HCT116 (cell line): ENCODE measurements around the gene WDPCP. TPM values are rescaled to one million over a fixed set of nuclear protein-coding genes. Genes with fewer than 3 reads are reported as not detected.

Experiments used
- ATAC-seq: fragments of 200-7000 bp; cut with Tn5 transposase; 2 replicates; pipeline ENCODE4 v1.9.1; 2020; ENCODE audit warnings: mild to moderate bottlenecking, moderate library complexity
- BruUV-seq: library from RNA; stranded (reverse); fragments of 400-500 nt; replicated peaks from 2 replicates; lab custom pipeline; 2021; lab: Mats Ljungman, UMichigan
- CTCF ChIA-PET: fragments of 300-600 bp; sonication (Branson Sonifier 250); formaldehyde crosslinking; loops from one replicate; lab custom pipeline; 2021; ENCODE audit warnings: antibody characterized with exemption; lab: Charles Lee
- POLR2A ChIA-PET: fragments of 300-600, 350-600 bp; sonication (Branson Sonifier 250); formaldehyde crosslinking; loops from one replicate; lab custom pipeline; 2021; ENCODE audit warnings: antibody characterized with exemption; lab: Charles Lee
- RAD21 ChIA-PET, 2 experiments: fragments of 300-600 bp; sonication (Branson Sonifier 250); formaldehyde crosslinking; loops; one replicate each; lab custom pipeline; 2023; ENCODE audit warnings: low total read pairs in 2 of 2; ENCODE audit not compliant: uncharacterized antibody in 2 of 2, unreplicated experiment in 2 of 2, low non-redundant PET in 1 of 2; lab: Charles Lee
- DNase-seq: peaks from one replicate; pipeline ENCODE4 v3.0.0-alpha.2; 2010; ENCODE audit warnings: low read depth, low spot score
- H2AFZ ChIP-seq: fragments of 200-600 bp; shearing (Covaris generic), sonication (generic); 2 replicates; pipeline ENCODE4 v1.6.1; 2017; ENCODE audit warnings: low read depth, mixed run types, mixed read lengths, antibody characterized with exemption, low read length; ENCODE audit not compliant: poor library complexity, severe bottlenecking
- H3K27ac ChIP-seq: 2 replicates; pipeline ENCODE4 v1.5.1; 2012; ENCODE audit warnings: low read depth, low read length
- H3K27me3 ChIP-seq: fragments of 200-600 bp; sonication (generic); 2 replicates; pipeline ENCODE4 v1.6.1; 2016; ENCODE audit warnings: mixed run types, low read length, mixed read lengths; ENCODE audit not compliant: insufficient read depth
- H3K36me3 ChIP-seq, 2 experiments: fragments of 200-500 bp in 1 of 2; fragments of 200-600 bp in 1 of 2; sonication (Bioruptor generic) in 1 of 2; sonication (generic) in 1 of 2; 2 replicates each; pipeline versions ENCODE4 v1.5.1 to v1.6.1; 2014 to 2016; ENCODE audit warnings: low read length in 2 of 2, inconsistent platforms in 1 of 2, mixed read lengths in 1 of 2, mixed run types in 1 of 2; ENCODE audit not compliant: insufficient read depth in 2 of 2, control insufficient read depth in 1 of 2
- H3K4me1 ChIP-seq, 2 experiments: fragments of 200-600 bp in 1 of 2; sonication (generic) in 1 of 2; 2 replicates each; pipeline versions ENCODE4 v1.5.1 to v1.6.1; 2012 to 2017; ENCODE audit warnings: low read length in 2 of 2, inconsistent platforms in 1 of 2, mild to moderate bottlenecking in 1 of 2, mixed read lengths in 1 of 2, mixed run types in 1 of 2, moderate library complexity in 1 of 2; ENCODE audit not compliant: insufficient read depth in 2 of 2, control insufficient read depth in 1 of 2
- H3K4me2 ChIP-seq: fragments of 200-600 bp; sonication (generic); 2 replicates; pipeline ENCODE4 v1.6.1; 2017; ENCODE audit warnings: mixed run types, low read length, mixed read lengths
- H3K4me3 ChIP-seq, 2 experiments: fragments of 200-600 bp in 1 of 2; sonication (generic) in 1 of 2; replicated peaks in 1 of 2; 2 replicates each; pipeline ENCODE4 v1.5.1; 2011 to 2016; ENCODE audit warnings: low read length in 2 of 2, control low read depth in 1 of 2, low read depth in 1 of 2, mild to moderate bottlenecking in 1 of 2, mixed read lengths in 1 of 2, mixed run types in 1 of 2
- H3K79me2 ChIP-seq: fragments of 200-600 bp; sonication (generic); 2 replicates; pipeline ENCODE4 v1.6.1; 2017; ENCODE audit warnings: mild to moderate bottlenecking, mixed run types, low read length, moderate library complexity, mixed read lengths; ENCODE audit not compliant: insufficient read depth
- H3K9ac ChIP-seq: fragments of 200-600 bp; sonication (generic); 2 replicates; pipeline ENCODE4 v1.6.1; 2016; ENCODE audit warnings: low read length, mixed read lengths
- H3K9me2 ChIP-seq: fragments of 200-600 bp; sonication (generic), shearing (Covaris generic); 2 replicates; pipeline ENCODE4 v1.6.1; 2017; ENCODE audit warnings: mixed run types, mild to moderate bottlenecking, moderate library complexity; ENCODE audit not compliant: insufficient read depth
- H3K9me3 ChIP-seq, 2 experiments: fragments of 200-500 bp in 1 of 2; fragments of 200-600 bp in 1 of 2; sonication (Bioruptor generic) in 1 of 2; sonication (generic) in 1 of 2; 2 replicates each; pipeline ENCODE4 v1.6.1; 2014 to 2017; ENCODE audit warnings: low read length in 2 of 2, mixed read lengths in 2 of 2, inconsistent platforms in 1 of 2, low read depth in 1 of 2, mild to moderate bottlenecking in 1 of 2, mixed run types in 1 of 2, moderate library complexity in 1 of 2; ENCODE audit not compliant: control insufficient read depth in 1 of 2, insufficient read depth in 1 of 2
- H4K20me1 ChIP-seq: fragments of 200-600 bp; sonication (generic), shearing (Covaris generic); 2 replicates; pipeline ENCODE4 v1.6.1; 2017; ENCODE audit warnings: mixed run types, mild to moderate bottlenecking, moderate library complexity; ENCODE audit not compliant: insufficient read depth
- CEBPB ChIP-seq: IDR thresholded peaks from 2 replicates; pipeline ENCODE4 v1.6.1; 2012; ENCODE audit warnings: low read depth
- CTCF ChIP-seq, 3 experiments: fragments of 200-600 bp in 1 of 3; sonication (generic) in 1 of 3; IDR thresholded peaks in 2 of 3; conservative IDR thresholded peaks in 1 of 3; 2 replicates each; pipeline ENCODE4 v1.5.1; 2012 to 2017; ENCODE audit warnings: low read depth in 2 of 3, low read length in 2 of 3, antibody characterized with exemption in 1 of 3, borderline replicate concordance in 1 of 3, control low read depth in 1 of 3, mild to moderate bottlenecking in 1 of 3, mixed read lengths in 1 of 3, mixed run types in 1 of 3, moderate library complexity in 1 of 3; ENCODE audit not compliant: insufficient read depth in 1 of 3
- EGR1 ChIP-seq: IDR thresholded peaks from 2 replicates; pipeline ENCODE4 v1.6.1; 2012; ENCODE audit warnings: low read depth
- JUND ChIP-seq: IDR thresholded peaks from 2 replicates; pipeline ENCODE4 v1.6.1; 2012
- MAX ChIP-seq: IDR thresholded peaks from 2 replicates; pipeline ENCODE4 v1.6.1; 2012
- REST ChIP-seq: IDR thresholded peaks from 2 replicates; pipeline ENCODE4 v1.6.1; 2012; ENCODE audit warnings: low read depth
- SIN3A ChIP-seq: IDR thresholded peaks from 2 replicates; pipeline ENCODE4 v1.6.1; 2012; ENCODE audit warnings: low read depth
- SP1 ChIP-seq: IDR thresholded peaks from 2 replicates; pipeline ENCODE4 v1.6.1; 2012; ENCODE audit warnings: low read depth
- SRF ChIP-seq: IDR thresholded peaks from 2 replicates; pipeline ENCODE4 v1.6.1; 2012; ENCODE audit warnings: low read depth
- ZNF274 ChIP-seq: fragments of 200-500 bp; sonication (Bioruptor generic); IDR thresholded peaks from 2 replicates; pipeline ENCODE4 v1.6.1; 2014; ENCODE audit warnings: mild to moderate bottlenecking, low read depth, low read length, inconsistent platforms
- intact Hi-C: fragments of 100-400 bp; cut with micrococcal nuclease; formaldehyde crosslinking; loops from 2 replicates; pipeline ENCODE4 v1.10.0; 2022
- total RNA-seq: library from RNA; stranded (reverse); gene quantifications from one replicate; pipeline ENCODE4 v1.2.1, GENCODE V29; 2021; ENCODE audit not compliant: unreplicated experiment
- TF ChIP-seq, protein P1 (sequence below): IDR thresholded peaks from 2 replicates; pipeline ENCODE4 v1.6.1; 2012

Gene WDPCP
- total RNA-seq, 1 experiment from 2014 or later = 4.1 TPM

DNA sequence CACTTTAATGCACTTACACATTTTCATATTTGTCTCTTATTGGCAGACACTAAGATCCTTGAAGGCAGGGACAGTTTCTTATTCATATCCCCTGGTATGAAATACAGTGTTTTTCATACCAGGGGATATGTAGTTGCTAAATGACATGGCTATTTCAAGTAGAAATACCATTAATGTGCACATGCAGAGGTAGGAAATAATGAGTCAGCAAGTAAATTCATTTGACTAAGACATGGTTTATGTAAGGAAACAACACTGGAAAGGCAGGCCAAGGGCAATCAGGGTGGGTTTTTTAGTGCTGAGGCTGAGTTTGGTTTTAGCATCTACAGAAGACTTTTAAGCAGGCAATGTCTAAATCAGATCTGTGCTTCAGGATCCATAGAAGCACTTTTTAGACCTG lies 155.9 kb downstream of the WDPCP start:
- Histone ChIP-seq H4K20me1 (no peaks in the 10 kb centered on the region), H3K9ac (no peak overlapping the region), H3K36me3 (no peaks in the 10 kb centered on the region), H3K4me3 (no peak overlapping the region), H3K4me2 (no peak overlapping the region), H3K9me2 (no peaks in the 10 kb centered on the region), H2AFZ (no peak overlapping the region), H3K27ac (no peak overlapping the region), H3K79me2 (no peaks in the 10 kb centered on the region), H3K9me3 (no peaks in the 10 kb centered on the region), H3K27me3 (no peaks in the 10 kb centered on the region), H3K4me1 (no peaks in the 10 kb centered on the region)
- no peak for DNase-seq
- intact Hi-C loops = no loop called here
- no peak for ATAC-seq
- TF ChIP-seq ZNF274 (no peak), SRF (no peak), REST (no peak), CTCF (IDR thresholded peaks at IDR 0.05 in 2 of 3, conservative IDR thresholded peaks at IDR 0.05 in 1 of 3; ENCODE audit: borderline replicate concordance in 1 of 3, insufficient read depth in 1 of 3, low read depth in 2 of 3, low read length in 2 of 3) (no peak), CEBPB (no peak), SP1 (no peak), MAX (no peak), SIN3A (no peak), EGR1 (no peak), JUND (no peak)
- TF ChIP-seq, protein P1, sequence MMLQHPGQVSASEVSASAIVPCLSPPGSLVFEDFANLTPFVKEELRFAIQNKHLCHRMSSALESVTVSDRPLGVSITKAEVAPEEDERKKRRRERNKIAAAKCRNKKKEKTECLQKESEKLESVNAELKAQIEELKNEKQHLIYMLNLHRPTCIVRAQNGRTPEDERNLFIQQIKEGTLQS = no peak
- RAD21 ChIA-PET = no interaction called here
- POLR2A ChIA-PET = no interaction called here
- CTCF ChIA-PET = no interaction called here
- no TSS peak for BruUV-seq
